Glomerular visceral epithelial cell (primary cell): ENCODE data around the gene ACYP1.

Experiments used
- DNase-seq: peaks from one replicate; pipeline ENCODE4 v3.0.0-alpha.2; 2016; ENCODE audit errors: extremely low spot score

Gene ACYP1

GRCh38 chr14:75063491-75064204, at the start of gene ACYP1:
ACYP1 (minus strand) TSS chr14:75064024; CDS start chr14:75063553, 471 bp downstream.
- peak; percentile 92 for DNase-seq

DNA sequence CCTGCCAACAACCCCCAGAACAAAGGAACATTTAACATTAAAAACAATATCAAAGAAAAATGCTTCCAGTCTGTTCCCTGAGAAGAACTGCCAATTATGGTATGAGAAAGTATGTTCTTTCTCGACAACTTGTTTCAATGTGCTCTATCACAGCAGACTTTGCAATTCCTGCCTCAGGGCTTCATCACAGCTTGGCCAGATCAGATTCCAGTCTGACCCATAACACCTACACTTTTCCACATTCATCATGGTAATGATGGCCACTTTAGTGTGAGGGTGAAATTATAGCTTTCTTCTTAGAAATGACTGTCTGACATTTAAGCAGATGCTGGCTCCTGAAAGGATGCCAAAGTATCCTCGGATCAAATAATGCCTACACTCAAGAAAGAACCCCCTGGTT, 46.1 kb upstream of the ACYP1 start:
- no peak for DNase-seq

- DNase-seq: no peak
Observed at GRCh38 chr14:75107186-75107585, 43.4 kb upstream of the ACYP1 start.

DNA sequence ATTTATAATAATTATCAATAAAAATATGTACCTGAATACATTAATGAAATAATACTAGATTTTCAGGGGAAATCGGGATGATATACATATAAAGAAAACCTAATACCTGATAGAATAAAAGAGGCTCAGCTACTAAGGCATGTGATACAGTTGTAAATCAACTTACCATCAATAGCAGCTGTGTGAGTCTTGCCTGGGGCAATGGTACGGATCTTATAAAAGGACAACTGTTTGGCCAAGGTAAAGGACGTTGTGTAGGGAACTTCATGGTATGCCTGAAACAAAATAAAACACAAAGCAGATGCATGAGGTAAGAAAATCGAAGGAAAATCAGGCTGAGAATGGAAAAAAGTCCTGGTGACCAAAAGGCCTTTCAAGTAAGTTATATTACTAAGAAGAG, 37.7 kb upstream of the ACYP1 start:
- DNase-seq: no peak

GRCh38 chr14:75098682-75099081, 34.9 kb upstream of the ACYP1 start:
- DNase-seq: no peak

- no peak for DNase-seq
Observed at GRCh38 chr14:75098212-75098611, 34.4 kb upstream of the ACYP1 start.

DNA sequence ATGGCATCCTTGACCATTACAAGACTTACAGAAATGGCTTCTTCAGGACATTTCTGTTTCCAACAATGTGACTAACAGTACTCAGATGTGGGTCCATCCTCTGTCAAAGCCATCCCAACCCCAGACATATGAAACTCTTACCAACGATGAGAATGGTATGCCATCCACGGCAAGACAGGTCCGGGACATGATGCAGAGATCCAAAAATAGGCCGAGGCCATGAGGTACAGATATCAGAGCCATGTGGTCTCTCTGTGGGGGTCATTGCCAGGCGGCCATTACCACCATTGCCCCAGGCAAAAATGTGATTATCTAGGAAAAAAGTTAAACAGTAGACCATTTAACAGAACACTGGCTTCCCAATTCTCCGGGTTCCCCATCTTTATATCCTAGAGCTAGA, 33.1 kb upstream of the ACYP1 start:
- DNase-seq: no peak

DNA sequence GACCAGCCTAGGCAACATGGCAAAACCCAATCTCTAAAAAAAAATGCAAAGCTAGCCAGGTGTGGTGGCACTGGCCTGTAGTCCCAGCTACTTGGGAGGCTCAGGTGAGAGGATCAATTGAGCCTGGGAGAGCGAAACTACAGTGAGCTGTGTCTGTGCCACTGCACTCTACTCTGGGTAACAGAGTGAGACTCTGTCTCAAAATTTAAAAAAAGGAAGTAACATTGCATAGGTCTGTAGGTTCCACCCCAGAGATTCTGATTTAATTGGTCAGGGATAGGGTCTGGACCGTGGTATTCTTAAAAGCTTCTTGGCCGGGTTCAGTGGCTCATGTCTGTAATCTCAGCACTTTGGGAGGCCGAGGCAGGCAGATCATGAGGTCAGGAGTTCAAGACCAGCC, 31.9 kb upstream of the ACYP1 start:
- DNase-seq: no peak

DNA sequence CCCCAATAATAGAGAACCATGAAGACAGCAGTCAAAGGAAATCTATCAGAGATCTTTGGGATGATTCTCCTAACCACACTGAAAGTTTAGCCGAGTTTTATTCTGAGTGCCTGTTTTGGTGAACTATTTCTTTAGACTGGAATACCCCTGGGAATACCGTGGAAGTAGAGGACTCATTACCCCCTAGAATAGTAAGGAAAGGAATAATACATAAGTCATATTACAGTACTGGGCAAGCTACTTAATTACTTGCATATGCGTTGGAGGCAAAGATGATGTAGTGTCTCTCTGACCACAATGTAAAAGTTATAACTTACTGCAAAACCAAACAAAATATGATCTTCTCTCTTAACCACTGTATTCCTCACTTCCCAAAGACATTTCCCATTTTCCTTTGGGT, 31.1 kb upstream of the ACYP1 start:
- DNase-seq: no peak

DNA sequence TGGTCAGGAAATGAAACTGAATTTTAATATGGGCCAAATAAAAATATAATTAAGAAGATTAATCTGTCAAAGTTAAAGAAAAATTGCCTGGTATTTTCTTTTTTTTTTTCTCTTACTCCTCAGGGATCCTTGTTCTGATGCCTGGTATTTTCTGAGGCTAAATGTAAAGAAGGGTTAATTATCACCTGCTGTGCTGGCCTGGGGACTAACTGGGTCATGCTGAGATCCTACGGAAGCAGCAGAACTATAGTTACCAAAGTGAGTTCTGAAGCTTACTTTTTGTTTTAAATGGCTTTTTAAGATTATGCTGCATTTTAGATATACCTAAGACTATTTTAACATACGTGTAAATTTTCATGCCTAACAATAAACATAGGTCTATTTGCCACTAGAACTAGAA, 28.9 kb upstream of the ACYP1 start:
- no peak for DNase-seq

DNA sequence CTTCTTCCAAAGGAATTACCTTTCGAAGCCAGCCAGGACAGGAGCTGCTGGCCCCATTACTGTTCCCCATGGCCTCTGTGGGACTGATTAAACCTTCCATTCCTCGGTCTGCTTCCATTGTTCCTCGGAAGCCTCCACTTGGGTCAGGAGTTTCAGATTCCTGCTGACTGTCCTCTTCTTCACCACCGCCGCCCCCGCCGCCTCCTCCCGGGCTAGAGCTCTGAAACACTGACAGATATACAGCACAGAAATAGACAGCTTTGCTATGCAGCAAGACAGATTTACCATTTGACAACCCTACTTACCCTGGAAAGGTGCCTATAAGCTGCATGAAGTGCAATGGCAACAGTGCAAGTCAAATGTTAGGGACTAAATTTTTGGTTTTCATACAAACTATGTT, 27.4 kb upstream of the ACYP1 start:
- no peak for DNase-seq

DNA sequence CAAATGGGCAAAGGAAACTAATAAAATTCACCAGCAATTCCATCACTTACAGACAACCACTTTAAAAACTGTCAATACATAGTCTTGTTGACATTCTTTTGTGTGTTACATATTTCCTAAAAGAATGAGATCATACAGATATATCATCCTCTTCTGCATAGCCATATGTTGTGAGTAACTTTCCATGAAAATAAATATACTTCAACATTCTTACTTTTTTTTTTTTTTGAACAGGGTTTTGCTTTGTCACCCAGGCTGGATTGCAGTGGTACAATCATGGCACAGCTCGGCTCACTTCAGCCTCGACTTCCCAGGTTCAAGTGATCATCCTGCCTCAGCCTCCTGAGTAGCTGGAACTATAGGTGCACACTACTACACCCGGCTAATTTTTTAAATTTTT, 26.5 kb upstream of the ACYP1 start:
- DNase-seq: no peak

- peak; percentile 59 for DNase-seq
Observed at GRCh38 chr14:75088566-75089373, 24.9 kb upstream of the ACYP1 start.

DNA sequence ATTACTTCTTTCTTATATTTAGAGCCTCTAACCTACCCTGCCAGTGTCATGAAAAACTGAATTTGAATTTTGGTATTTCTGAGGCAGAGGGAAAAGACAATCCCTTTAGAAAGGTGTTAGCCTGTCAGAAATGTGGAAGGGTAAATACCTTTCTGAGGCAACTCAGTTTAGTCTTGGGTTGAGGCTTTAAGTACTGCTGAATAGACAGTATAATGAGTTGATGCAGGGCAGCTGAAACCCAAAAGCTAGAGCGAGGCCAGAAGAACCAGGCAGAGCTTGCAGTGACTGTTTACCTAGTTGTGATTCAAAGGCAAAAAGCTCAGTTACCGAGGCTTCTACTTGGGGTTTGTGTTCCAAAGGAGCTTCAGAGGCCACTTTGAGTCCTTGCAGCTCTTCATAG, 24.3 kb upstream of the ACYP1 start:
- no peak for DNase-seq

DNA sequence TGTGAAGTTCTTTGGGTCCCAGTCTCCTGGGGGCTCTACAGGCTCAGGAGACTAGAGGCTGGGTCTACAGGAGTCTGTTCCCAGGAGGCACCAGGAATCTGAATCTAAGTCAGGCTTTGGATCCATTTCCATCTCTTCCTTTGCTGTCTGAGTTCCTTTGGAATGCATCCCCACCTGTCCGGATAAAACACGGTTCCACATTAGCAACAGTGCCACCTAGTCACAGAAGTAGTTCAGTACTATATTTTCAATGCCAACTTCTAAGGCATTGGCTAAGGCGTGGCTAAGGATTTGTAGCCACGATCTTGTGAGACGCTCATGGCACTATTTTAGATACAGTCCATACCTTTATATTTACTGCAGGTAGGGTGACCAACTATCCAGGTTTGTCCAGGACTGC, 20.7 kb upstream of the ACYP1 start:
- no peak for DNase-seq

GRCh38 chr14:75083271-75083670, 19.4 kb upstream of the ACYP1 start:
- DNase-seq: no peak

- DNase-seq: no peak
Observed at GRCh38 chr14:75081660-75082229, 17.9 kb upstream of the ACYP1 start.

GRCh38 chr14:75079521-75079920, 15.7 kb upstream of the ACYP1 start:
- no peak for DNase-seq

- DNase-seq: no peak
Observed at GRCh38 chr14:75077794-75078193, 14.0 kb upstream of the ACYP1 start.

DNA sequence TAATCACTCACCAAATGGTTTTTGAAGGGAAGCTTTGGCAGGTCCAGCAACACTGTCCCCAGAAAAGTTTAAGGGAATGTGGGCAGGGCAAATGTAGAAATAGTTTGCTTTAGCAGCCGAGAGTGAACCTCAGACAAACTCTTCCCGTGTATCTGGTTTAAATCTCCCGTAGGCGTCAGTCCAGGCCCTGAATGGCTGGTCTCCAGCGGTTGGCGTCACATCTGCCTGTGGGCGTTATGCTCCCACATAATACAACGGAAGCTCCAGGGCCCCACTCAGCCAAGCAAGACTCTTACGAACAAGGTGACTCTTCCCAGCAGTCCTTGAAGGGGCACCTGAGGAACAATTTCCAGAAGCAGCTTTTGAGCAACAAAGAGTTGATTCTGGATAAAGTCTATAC, 6.6 kb upstream of the ACYP1 start:
- DNase-seq: no peak

- DNase-seq: no peak
Observed at GRCh38 chr14:75069811-75070145, 6.0 kb upstream of the ACYP1 start.

DNA sequence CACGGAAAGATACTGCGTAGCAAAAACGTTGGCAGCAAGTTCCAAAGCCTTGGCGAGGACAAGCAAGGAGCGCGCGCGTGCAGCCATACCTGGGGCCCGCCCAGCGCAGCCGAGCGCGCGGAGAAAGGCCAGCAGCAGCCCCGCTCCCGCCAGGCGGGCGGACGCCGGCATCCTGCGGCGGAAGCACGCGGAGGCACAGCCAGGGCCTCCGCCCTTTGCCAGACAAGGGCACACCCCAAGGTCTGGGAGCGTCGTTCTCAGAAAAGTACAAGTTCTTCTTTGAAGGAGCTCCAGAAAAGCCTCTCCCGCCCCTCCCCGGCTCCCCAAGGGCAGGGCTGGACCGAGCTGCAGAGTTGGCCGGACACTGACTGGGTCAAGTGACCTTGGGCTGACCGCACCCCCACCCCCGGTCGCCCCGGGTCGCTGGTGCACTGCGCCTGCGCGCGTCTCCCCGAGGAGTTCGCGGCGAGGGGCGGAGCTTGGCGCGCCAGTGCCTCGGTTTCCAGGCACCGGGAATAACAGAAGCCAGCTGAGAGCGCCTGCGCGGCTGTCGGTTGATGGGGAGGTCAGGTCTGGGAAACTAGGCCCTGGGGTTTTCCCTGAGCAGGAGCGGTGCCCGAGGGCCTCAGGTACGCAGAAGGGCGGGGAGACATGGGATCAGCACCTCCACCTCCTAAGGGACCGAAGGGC, 5.4 kb upstream of the ACYP1 start, which contains the start of gene ZC2HC1C:
ZC2HC1C (plus strand) TSS at position 521 of the 690 bp plus-strand sequence. CDS start 933 bp downstream, outside the sequence.
- peak; percentile 89 for DNase-seq
